ENCODE measurements around the gene ACIN1. TPM values are rescaled to one million over a fixed set of nuclear protein-coding genes. Genes with fewer than 3 reads are reported as not detected.

ACIN1 gene
- total and polyA plus RNA-seq, 9 of the 15 experiments (the other 6 are each of a cell fraction or from before 2014, with no cell fraction given) = 5.0 to 196 (median 129) TPM

DNA sequence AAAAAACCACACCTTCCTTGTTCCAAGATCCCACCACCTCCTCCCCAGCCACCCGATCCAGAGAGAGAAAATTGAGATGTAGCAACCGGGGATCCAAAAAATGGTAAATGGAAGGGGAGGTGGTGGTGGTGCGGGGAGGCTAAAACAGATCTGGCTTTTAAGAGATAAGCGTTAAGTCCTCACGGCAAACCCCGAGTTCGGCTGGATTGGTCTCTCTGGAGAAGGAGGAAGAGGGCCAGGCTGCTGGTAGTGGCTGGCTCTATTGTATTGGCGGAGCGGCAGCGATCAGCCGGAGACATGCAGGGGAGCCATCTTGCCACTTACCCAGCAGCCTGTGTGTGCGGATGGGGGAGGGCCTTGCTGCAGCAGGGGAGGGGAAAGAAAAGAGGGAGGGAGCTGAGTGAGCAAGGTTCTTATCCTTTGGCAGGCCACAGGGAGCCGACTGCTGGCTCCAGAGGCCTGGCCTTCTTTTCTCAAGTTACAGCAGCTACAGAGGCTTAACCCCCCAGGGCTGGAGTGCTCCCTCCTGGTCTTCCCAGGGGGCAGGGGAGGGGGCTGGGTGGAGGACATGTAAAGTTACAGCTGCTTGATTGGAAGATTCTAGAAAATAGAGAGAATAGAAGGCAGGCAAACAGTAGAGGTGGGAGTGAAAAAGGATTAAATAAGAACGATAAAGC lies 23.6 kb downstream of the ACIN1 start (continued):
- TF ChIP-seq RFX7 (CRISPR knock-in tag; IDR thresholded peaks at IDR 0.05) (no peak), GABPA (tag; conservative IDR thresholded peaks at IDR 0.05; ENCODE audit: low read depth) (no peak), ZNF3 (CRISPR knock-in tag; IDR thresholded peaks at IDR 0.05) (no peak), SNRNP70 (optimal IDR thresholded peaks at IDR 0.05; ENCODE audit: low read depth, low read length) (no peak), ZNF175 (CRISPR knock-in tag; IDR thresholded peaks at IDR 0.05; ENCODE audit: low read depth) (0 out of 2 replicates have a peak, but pooled peaks have one; percentile 56), ZBTB8A (IDR thresholded peaks at IDR 0.05; ENCODE audit: partially characterized antibody) (no peak), DACH1 (IDR thresholded peaks at IDR 0.05; ENCODE audit: partially characterized antibody) (no peak), CBFA2T3 (IDR thresholded peaks at IDR 0.05) (no peak; the same call in 1 of the 2 replicates), CBX2 (IDR thresholded peaks at IDR 0.05; ENCODE audit: insufficient read depth, low read length, poor library complexity, severe bottlenecking) (no peak), ZBTB1 (CRISPR knock-in tag; IDR thresholded peaks at IDR 0.05; ENCODE audit: borderline replicate concordance, low read depth) (no peak), EGR1 (conservative IDR thresholded peaks at IDR 0.05) (0 out of 2 replicates have a peak, but pooled peaks have one; percentile 5), ZNF274 (IDR thresholded peaks at IDR 0.05; ENCODE audit: borderline replicate concordance, low read depth, low read length) (no peak)
- TF ChIP-seq, protein P1, sequence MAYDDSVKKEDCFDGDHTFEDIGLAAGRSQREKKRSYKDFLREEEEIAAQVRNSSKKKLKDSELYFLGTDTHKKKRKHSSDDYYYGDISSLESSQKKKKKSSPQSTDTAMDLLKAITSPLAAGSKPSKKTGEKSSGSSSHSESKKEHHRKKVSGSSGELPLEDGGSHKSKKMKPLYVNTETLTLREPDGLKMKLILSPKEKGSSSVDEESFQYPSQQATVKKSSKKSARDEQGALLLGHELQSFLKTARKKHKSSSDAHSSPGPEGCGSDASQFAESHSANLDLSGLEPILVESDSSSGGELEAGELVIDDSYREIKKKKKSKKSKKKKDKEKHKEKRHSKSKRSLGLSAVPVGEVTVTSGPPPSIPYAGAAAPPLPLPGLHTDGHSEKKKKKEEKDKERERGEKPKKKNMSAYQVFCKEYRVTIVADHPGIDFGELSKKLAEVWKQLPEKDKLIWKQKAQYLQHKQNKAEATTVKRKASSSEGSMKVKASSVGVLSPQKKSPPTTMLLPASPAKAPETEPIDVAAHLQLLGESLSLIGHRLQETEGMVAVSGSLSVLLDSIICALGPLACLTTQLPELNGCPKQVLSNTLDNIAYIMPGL (CRISPR knock-in tag; IDR thresholded peaks at IDR 0.05) = no peak
- TF ChIP-seq, protein P2, sequence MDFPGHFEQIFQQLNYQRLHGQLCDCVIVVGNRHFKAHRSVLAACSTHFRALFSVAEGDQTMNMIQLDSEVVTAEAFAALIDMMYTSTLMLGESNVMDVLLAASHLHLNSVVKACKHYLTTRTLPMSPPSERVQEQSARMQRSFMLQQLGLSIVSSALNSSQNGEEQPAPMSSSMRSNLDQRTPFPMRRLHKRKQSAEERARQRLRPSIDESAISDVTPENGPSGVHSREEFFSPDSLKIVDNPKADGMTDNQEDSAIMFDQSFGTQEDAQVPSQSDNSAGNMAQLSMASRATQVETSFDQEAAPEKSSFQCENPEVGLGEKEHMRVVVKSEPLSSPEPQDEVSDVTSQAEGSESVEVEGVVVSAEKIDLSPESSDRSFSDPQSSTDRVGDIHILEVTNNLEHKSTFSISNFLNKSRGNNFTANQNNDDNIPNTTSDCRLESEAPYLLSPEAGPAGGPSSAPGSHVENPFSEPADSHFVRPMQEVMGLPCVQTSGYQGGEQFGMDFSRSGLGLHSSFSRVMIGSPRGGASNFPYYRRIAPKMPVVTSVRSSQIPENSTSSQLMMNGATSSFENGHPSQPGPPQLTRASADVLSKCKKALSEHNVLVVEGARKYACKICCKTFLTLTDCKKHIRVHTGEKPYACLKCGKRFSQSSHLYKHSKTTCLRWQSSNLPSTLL (IDR thresholded peaks at IDR 0.05) = no peak
- TF ChIP-seq, protein P3, sequence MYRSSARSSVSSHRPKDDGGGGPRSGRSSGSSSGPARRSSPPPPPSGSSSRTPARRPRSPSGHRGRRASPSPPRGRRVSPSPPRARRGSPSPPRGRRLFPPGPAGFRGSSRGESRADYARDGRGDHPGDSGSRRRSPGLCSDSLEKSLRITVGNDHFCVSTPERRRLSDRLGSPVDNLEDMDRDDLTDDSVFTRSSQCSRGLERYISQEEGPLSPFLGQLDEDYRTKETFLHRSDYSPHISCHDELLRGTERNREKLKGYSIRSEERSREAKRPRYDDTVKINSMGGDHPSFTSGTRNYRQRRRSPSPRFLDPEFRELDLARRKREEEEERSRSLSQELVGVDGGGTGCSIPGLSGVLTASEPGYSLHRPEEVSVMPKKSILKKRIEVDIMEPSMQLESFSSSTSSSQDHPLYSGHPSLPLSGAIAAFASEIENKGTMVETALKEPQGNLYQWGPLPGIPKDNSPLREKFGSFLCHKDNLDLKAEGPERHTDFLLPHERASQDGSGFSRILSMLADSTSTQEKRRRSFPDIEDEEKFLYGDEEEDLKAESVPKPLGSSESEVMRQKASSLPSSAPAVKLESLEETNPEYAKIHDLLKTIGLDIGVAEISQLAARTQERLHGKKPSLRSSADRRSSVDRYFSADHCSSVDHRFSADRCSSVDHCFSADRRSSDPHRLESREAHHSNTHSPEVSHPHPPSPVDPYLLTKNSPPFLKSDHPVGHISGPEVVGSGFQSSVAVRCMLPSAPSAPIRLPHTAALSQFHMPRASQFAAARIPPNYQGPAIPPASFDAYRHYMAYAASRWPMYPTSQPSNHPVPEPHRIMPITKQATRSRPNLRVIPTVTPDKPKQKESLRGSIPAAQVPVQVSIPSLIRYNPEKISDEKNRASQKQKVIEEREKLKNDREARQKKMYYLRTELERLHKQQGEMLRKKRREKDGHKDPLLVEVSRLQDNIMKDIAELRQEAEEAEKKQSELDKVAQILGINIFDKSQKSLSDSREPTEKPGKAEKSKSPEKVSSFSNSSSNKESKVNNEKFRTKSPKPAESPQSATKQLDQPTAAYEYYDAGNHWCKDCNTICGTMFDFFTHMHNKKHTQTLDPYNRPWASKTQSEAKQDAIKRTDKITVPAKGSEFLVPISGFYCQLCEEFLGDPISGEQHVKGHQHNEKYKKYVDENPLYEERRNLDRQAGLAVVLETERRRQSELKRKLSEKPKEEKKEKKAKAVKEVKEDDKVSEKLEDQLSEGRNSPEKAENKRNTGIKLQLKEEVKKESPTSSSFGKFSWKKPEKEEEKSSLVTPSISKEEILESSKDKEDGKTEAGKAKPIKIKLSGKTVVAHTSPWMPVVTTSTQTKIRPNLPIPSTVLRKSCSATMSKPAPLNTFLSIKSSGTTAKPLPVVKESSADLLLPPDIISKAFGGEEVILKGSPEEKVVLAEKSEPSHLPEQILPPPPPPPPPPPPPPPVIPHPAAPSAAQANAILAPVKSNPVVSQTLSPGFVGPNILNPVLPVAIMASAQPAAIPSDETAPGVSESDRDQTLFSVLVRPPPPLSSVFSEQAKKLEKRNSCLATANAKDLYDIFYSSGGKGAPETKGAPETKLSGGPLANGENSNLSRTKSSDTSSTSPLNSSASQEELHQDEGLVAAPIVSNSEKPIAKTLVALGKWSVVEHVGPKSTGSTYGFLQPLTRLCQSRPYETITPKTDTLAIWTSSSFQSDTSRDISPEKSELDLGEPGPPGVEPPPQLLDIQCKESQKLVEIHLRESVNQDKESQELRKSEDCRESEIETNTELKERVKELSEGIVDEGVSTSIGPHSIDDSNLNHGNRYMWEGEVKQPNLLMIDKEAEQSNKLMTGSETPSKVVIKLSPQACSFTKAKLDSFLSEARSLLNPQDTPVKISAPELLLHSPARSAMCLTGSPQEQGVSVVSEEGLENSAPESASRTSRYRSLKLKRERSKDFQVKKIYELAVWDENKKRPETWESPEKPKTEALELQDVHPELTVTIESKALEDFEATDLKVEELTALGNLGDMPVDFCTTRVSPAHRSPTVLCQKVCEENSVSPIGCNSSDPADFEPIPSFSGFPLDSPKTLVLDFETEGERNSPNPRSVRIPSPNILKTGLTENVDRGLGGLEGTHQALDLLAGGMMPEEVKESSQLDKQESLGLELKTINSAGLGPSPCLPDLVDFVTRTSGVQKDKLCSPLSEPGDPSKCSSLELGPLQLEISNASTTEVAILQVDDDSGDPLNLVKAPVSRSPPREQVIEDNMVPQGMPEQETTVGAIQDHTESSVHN (IDR thresholded peaks at IDR 0.05; ENCODE audit: borderline replicate concordance in 1 of 2, low read depth in 1 of 2) = no peak

All from K562 (cell line).